CD14-positive monocyte (primary cell): Measurements from ENCODE around the gene TAS2R30. TPM values are rescaled to one million over a fixed set of nuclear protein-coding genes. Genes with fewer than 3 reads are reported as not detected.

Source experiments
- DNase-seq, 3 donors: peaks; one replicate each; pipeline ENCODE4 v3.0.0-alpha.2; 2011 to 2022
- H2AFZ ChIP-seq: 2 replicates; pipeline ENCODE4 v1.6.0; 2012; ENCODE audit warnings: mild to moderate bottlenecking, low read depth, low read length, inconsistent platforms; ENCODE audit not compliant: insufficient read depth, poor library complexity, severe bottlenecking
- H3K27ac ChIP-seq, 2 donors: 1 replicate in 1 of 2; 2 replicates in 1 of 2; pipeline ENCODE4 v1.5.1; 2012 to 2013; ENCODE audit warnings: low read length in 2 of 2, control low read depth in 1 of 2, inconsistent platforms in 1 of 2, low read depth in 1 of 2, mild to moderate bottlenecking in 1 of 2
- H3K27me3 ChIP-seq, 2 donors: one replicate each; pipeline versions ENCODE4 v1.6.0 to v1.6.1; 2011 to 2013; ENCODE audit warnings: low read length in 2 of 2; ENCODE audit not compliant: control insufficient read depth in 2 of 2, insufficient read depth in 2 of 2
- H3K36me3 ChIP-seq, 2 donors: replicated peaks in 1 of 2; 1 replicate in 1 of 2; 2 replicates in 1 of 2; pipeline versions ENCODE4 v1.5.1 to v1.6.1; 2012 to 2013; ENCODE audit warnings: low read length in 2 of 2, control low read depth in 1 of 2, inconsistent platforms in 1 of 2, mild to moderate bottlenecking in 1 of 2; ENCODE audit not compliant: insufficient read depth in 2 of 2, control insufficient read depth in 1 of 2
- H3K4me1 ChIP-seq, 2 donors: 1 replicate in 1 of 2; 2 replicates in 1 of 2; pipeline versions ENCODE4 v1.5.1 to v1.6.1; 2012 to 2013; ENCODE audit warnings: low read length in 2 of 2, control low read depth in 1 of 2, inconsistent platforms in 1 of 2, mild to moderate bottlenecking in 1 of 2, moderate library complexity in 1 of 2; ENCODE audit not compliant: insufficient read depth in 2 of 2, control insufficient read depth in 1 of 2
- H3K4me2 ChIP-seq: replicated peaks from 2 replicates; pipeline ENCODE3; 2012; ENCODE audit warnings: low read length, moderate library complexity, mild to moderate bottlenecking; ENCODE audit not compliant: poor library complexity, severe bottlenecking; ENCODE audit errors: extremely low read depth
- H3K4me3 ChIP-seq, 3 experiments: fragments of 200-600 bp in 1 of 3; sonication (generic) in 1 of 3; replicated peaks in 1 of 3; 1 replicate in 2 of 3; 2 replicates in 1 of 3; pipeline ENCODE4 v1.5.1; 2011 to 2013; ENCODE audit warnings: low read length in 3 of 3, mild to moderate bottlenecking in 3 of 3, control low read depth in 2 of 3, low read depth in 2 of 3, inconsistent platforms in 1 of 3, moderate library complexity in 1 of 3
- H3K79me2 ChIP-seq: 2 replicates; pipeline ENCODE4 v1.6.0; 2012; ENCODE audit warnings: mild to moderate bottlenecking, control low read depth, inconsistent platforms, low read length, moderate library complexity; ENCODE audit not compliant: insufficient read depth
- H3K9ac ChIP-seq: 2 replicates; pipeline ENCODE4 v1.6.0; 2017; ENCODE audit warnings: low read length, mild to moderate bottlenecking; ENCODE audit not compliant: insufficient read depth, poor library complexity, severe bottlenecking
- H3K9me3 ChIP-seq, 2 donors: replicated peaks in 1 of 2; 1 replicate in 1 of 2; 2 replicates in 1 of 2; pipeline versions ENCODE4 v1.5.1 to v1.6.1; 2012 to 2013; ENCODE audit warnings: low read length in 2 of 2, control low read depth in 1 of 2; ENCODE audit not compliant: control insufficient read depth in 1 of 2, insufficient read depth in 1 of 2
- H4K20me1 ChIP-seq: 2 replicates; pipeline ENCODE4 v1.6.0; 2012; ENCODE audit warnings: mild to moderate bottlenecking, low read length, control low read depth, moderate library complexity; ENCODE audit not compliant: insufficient read depth
- H3K27ac Mint-ChIP-seq, 7 donors: one replicate each; pipeline ENCODE4 v1.8.0; 2020; ENCODE audit warnings: mild to moderate bottlenecking in 7 of 7, mixed read lengths in 7 of 7, moderate library complexity in 6 of 7, inconsistent platforms in 2 of 7
- H3K27me3 Mint-ChIP-seq, 3 donors: one replicate each; pipeline ENCODE4 v1.8.0; 2021 to 2022; ENCODE audit warnings: low read depth in 3 of 3, mild to moderate bottlenecking in 3 of 3, mixed read lengths in 3 of 3, moderate library complexity in 3 of 3, inconsistent platforms in 1 of 3
- H3K36me3 Mint-ChIP-seq, 2 donors: one replicate each; pipeline ENCODE4 v1.8.0; 2020; ENCODE audit warnings: mixed read lengths in 2 of 2, inconsistent platforms in 1 of 2, mild to moderate bottlenecking in 1 of 2
- H3K4me1 Mint-ChIP-seq: one replicate; pipeline ENCODE4 v1.8.0; 2020; ENCODE audit warnings: mild to moderate bottlenecking, mixed read lengths
- H3K4me3 Mint-ChIP-seq, 2 donors: one replicate each; pipeline ENCODE4 v1.8.0; 2020; ENCODE audit warnings: mild to moderate bottlenecking in 2 of 2, mixed read lengths in 2 of 2, moderate library complexity in 1 of 2
- H3K9me3 Mint-ChIP-seq, 7 donors: one replicate each; pipeline ENCODE4 v1.8.0; 2020 to 2022; ENCODE audit warnings: mixed read lengths in 7 of 7, mild to moderate bottlenecking in 6 of 7, moderate library complexity in 6 of 7, inconsistent platforms in 2 of 7
- WGBS: methylation state at CpG from one replicate; pipeline ENCODE4 v1.1.5; 2013; ENCODE audit warnings: missing lambda C conversion rate; ENCODE audit not compliant: insufficient coverage; 5-methylcytosine and 5-hydroxymethylcytosine counted together
- intact Hi-C, 2 donors: fragments of 100-400 bp; cut with micrococcal nuclease; formaldehyde crosslinking; loops; one replicate each; pipeline versions ENCODE4 v1.15.0 to v1.15.1; 2023
- polyA plus RNA-seq, 3 donors: library from polyadenylated mRNA; depleted of rRNA in 1 of 3; unstranded in 2 of 3; stranded (reverse) in 1 of 3; fragments of 300-500 nt in 2 of 3; fragments of >200 nt in 1 of 3; fragmentation: Illumina TruSeq in 2 of 3; gene quantifications; 1 replicate in 2 of 3; 2 replicates in 1 of 3; pipeline ENCODE4 v1.2.3, GENCODE V29; 2012 to 2021
- TF ChIP-seq, protein P1 (sequence below): fragments of 200-600 bp; IDR thresholded peaks from one replicate; pipeline ENCODE4 v1.8.0; 2022; ENCODE audit warnings: antibody characterized with exemption, mild to moderate bottlenecking

Gene TAS2R30
- polyA plus RNA-seq, 3 donors, result 0.05 TPM; not detected in 2

DNA sequence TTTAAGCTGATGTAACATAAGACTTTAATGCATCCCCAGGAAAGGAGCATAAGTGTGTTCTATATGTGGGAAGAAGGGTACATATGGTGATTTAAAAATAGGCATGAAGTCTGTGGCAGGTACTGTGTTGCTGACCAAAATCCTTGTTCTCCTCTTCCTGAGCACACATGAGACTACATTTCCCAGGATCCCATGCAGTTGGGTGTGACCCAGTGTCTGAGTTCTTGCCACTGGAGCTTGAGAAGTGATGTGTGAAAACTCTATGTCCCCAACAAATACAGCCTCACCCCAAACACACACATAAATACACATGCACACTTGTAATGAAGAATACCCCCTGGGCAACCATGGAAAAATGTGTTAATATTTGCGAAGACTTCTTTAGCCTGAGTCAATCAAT, 28.1 kb upstream of the TAS2R30 start:
- Histone ChIP-seq H3K4me2 (no peak overlapping the region), H3K27ac (no peak overlapping the region), H3K79me2 (peaks cover 94% of the 10 kb centered on the region), H3K36me3 (peaks cover 3 to 42% of the 10 kb centered on the region in 2 donors), H2AFZ (no peak overlapping the region), H3K9ac (no peak overlapping the region), H3K27me3 (no peaks in the 10 kb centered on the region), H3K4me3 (no peak overlapping the region), H3K9me3 (no peaks in the 10 kb centered on the region), H3K4me1 (no peaks in the 10 kb centered on the region), H4K20me1 (peaks cover 38% of the 10 kb centered on the region)
- Mint-ChIP-seq H3K27me3 (no peaks in the 10 kb centered on the region), H3K36me3 (peaks cover 35 to 39% of the 10 kb centered on the region in 2 donors), H3K4me1 (peaks cover 1% of the 10 kb centered on the region), H3K27ac (no peak overlapping the region), H3K4me3 (no peak overlapping the region), H3K9me3 (peaks cover 0 to 5% (median 0%) of the 10 kb centered on the region in 7 donors)
- TF ChIP-seq, protein P1, sequence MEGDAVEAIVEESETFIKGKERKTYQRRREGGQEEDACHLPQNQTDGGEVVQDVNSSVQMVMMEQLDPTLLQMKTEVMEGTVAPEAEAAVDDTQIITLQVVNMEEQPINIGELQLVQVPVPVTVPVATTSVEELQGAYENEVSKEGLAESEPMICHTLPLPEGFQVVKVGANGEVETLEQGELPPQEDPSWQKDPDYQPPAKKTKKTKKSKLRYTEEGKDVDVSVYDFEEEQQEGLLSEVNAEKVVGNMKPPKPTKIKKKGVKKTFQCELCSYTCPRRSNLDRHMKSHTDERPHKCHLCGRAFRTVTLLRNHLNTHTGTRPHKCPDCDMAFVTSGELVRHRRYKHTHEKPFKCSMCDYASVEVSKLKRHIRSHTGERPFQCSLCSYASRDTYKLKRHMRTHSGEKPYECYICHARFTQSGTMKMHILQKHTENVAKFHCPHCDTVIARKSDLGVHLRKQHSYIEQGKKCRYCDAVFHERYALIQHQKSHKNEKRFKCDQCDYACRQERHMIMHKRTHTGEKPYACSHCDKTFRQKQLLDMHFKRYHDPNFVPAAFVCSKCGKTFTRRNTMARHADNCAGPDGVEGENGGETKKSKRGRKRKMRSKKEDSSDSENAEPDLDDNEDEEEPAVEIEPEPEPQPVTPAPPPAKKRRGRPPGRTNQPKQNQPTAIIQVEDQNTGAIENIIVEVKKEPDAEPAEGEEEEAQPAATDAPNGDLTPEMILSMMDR, result no peak
- no CpG with 5 or more reads among the region's 1 CpG for WGBS
- DNase-seq, result no peak
- intact Hi-C loops, result no loop called here

GRCh38 chr12:11158885-11159444, 24.5 kb upstream of the TAS2R30 start:
- intact Hi-C loops, result no loop called here
- Histone ChIP-seq H3K79me2 (peaks cover 83% of the 10 kb centered on the region), H3K9ac (no peak overlapping the region), H3K9me3 (peaks cover 5 to 16% of the 10 kb centered on the region in 2 donors), H3K4me2 (no peak overlapping the region), H2AFZ (no peak overlapping the region), H3K4me1 (no peaks in the 10 kb centered on the region), H3K36me3 (peaks cover 3 to 33% of the 10 kb centered on the region in 2 donors), H4K20me1 (peaks cover 17% of the 10 kb centered on the region), H3K4me3 (no peak overlapping the region), H3K27ac (no peak overlapping the region), H3K27me3 (no peaks in the 10 kb centered on the region)
- Mint-ChIP-seq H3K27me3 (no peaks in the 10 kb centered on the region), H3K4me3 (no peak overlapping the region), H3K27ac (no peak overlapping the region), H3K9me3 (peaks cover 2 to 12% (median 7%) of the 10 kb centered on the region in 7 donors), H3K4me1 (peaks cover 1% of the 10 kb centered on the region), H3K36me3 (peaks cover 27 to 39% of the 10 kb centered on the region in 2 donors)
- 100% methylated on average over 1 of the region's 5 CpGs for WGBS
- DNase-seq, result no peak
- TF ChIP-seq, protein P1, result no peak
